ENCODE measurements around the gene POP4.

GRCh38 chr19:29618434-29618833, 12.4 kb downstream of the POP4 start:
- no peak for TF ChIP-seq CTCF (IDR thresholded peaks at IDR 0.05; ENCODE audit: low read length)
- TF ChIP-seq EZH2 (IDR thresholded peaks at IDR 0.05; ENCODE audit: borderline replicate concordance, low read length) = no peak
